Measurements from ENCODE around the gene YES1.

The YES1 gene

GRCh38 chr18:811892-812375 is at the start of gene YES1:
Gene YES1, minus strand, starts transcription at chr18:812242. Its CDS starts 55,415 bp downstream, at chr18:756827.
- TF ChIP-seq, protein P1, sequence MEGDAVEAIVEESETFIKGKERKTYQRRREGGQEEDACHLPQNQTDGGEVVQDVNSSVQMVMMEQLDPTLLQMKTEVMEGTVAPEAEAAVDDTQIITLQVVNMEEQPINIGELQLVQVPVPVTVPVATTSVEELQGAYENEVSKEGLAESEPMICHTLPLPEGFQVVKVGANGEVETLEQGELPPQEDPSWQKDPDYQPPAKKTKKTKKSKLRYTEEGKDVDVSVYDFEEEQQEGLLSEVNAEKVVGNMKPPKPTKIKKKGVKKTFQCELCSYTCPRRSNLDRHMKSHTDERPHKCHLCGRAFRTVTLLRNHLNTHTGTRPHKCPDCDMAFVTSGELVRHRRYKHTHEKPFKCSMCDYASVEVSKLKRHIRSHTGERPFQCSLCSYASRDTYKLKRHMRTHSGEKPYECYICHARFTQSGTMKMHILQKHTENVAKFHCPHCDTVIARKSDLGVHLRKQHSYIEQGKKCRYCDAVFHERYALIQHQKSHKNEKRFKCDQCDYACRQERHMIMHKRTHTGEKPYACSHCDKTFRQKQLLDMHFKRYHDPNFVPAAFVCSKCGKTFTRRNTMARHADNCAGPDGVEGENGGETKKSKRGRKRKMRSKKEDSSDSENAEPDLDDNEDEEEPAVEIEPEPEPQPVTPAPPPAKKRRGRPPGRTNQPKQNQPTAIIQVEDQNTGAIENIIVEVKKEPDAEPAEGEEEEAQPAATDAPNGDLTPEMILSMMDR (IDR thresholded peaks at IDR 0.05; ENCODE audit: insufficient read depth, low read length, poor library complexity, severe bottlenecking), result no peak
- DNase-seq (ENCODE audit: extremely low read depth, insufficient read length), result no peak
- Histone ChIP-seq H3K36me3 (ENCODE audit: control insufficient read depth, insufficient read depth, low read length) (no peaks in the 10 kb centered on the region), H3K4me3 (replicated peaks; ENCODE audit: low read depth, low read length) (peak within 1 kb of the TSS; percentile 76), H3K27me3 (replicated peaks; ENCODE audit: control insufficient read depth, insufficient read depth, low read length) (no peaks in the 10 kb centered on the region)

DNA sequence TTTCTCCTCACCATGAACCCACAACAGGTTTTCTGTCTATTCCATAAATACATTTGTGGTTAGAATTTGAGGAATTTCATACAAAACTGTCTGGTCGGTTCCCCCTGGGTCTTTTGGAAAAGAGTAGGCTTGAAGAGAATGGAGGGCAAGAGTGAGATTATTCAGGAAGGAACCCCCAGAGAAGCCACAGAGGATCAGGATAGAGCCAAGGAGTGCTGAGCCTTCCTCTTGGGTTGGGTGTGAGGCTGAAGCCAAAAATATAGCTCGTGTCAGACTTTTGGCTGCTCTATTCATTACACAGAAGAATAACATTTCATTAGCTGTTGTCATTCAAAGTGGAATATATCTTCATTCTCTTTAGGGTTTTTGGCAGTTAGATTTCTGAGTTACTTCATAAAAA is 45.9 kb upstream of the YES1 start:
- no peak for DNase-seq (ENCODE audit: extremely low read depth, insufficient read length)
- no peak overlapping the region for H3K4me3 ChIP-seq (replicated peaks; ENCODE audit: low read depth, low read length)
- H3K27me3 ChIP-seq (replicated peaks; ENCODE audit: control insufficient read depth, insufficient read depth, low read length), result no peaks in the 10 kb centered on the region; the same call in 1 of the 2 replicates
- TF ChIP-seq, protein P1 (IDR thresholded peaks at IDR 0.05; ENCODE audit: insufficient read depth, low read length, poor library complexity, severe bottlenecking), result no peak
- H3K36me3 ChIP-seq (ENCODE audit: control insufficient read depth, insufficient read depth, low read length), result no peaks in the 10 kb centered on the region

DNA sequence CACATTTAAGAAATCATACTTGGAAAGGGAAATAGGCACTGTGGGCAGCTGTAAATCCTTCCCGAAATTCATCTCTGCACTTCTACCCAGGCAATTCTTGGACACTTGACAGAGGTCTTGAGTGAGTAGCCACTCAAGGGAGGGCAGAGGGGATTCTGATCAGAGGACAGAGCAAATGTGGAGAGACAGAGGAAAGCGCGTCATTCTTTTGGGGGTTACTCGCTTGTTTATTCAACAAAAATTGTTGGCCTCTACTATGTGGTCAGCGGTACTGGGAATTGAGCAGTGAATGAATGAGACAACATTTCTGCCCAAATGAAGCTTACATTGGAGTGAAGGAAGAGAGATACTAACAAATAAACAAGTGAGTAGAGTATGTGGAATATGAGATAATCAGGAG is 41.4 kb upstream of the YES1 start:
- DNase-seq (ENCODE audit: extremely low read depth, insufficient read length), result no peak
- Histone ChIP-seq H3K27me3 (replicated peaks; ENCODE audit: control insufficient read depth, insufficient read depth, low read length) (no peaks in the 10 kb centered on the region), H3K36me3 (ENCODE audit: control insufficient read depth, insufficient read depth, low read length) (no peaks in the 10 kb centered on the region), H3K4me3 (replicated peaks; ENCODE audit: low read depth, low read length) (no peak overlapping the region)
- TF ChIP-seq, protein P1 (IDR thresholded peaks at IDR 0.05; ENCODE audit: insufficient read depth, low read length, poor library complexity, severe bottlenecking), result no peak

GRCh38 chr18:850960-851359 is 38.9 kb upstream of the YES1 start:
- Histone ChIP-seq H3K36me3 (ENCODE audit: control insufficient read depth, insufficient read depth, low read length) (no peaks in the 10 kb centered on the region), H3K27me3 (replicated peaks; ENCODE audit: control insufficient read depth, insufficient read depth, low read length) (no peaks in the 10 kb centered on the region), H3K4me3 (replicated peaks; ENCODE audit: low read depth, low read length) (no peak overlapping the region)
- no peak for DNase-seq (ENCODE audit: extremely low read depth, insufficient read length)
- TF ChIP-seq, protein P1 (IDR thresholded peaks at IDR 0.05; ENCODE audit: insufficient read depth, low read length, poor library complexity, severe bottlenecking), result no peak

DNA sequence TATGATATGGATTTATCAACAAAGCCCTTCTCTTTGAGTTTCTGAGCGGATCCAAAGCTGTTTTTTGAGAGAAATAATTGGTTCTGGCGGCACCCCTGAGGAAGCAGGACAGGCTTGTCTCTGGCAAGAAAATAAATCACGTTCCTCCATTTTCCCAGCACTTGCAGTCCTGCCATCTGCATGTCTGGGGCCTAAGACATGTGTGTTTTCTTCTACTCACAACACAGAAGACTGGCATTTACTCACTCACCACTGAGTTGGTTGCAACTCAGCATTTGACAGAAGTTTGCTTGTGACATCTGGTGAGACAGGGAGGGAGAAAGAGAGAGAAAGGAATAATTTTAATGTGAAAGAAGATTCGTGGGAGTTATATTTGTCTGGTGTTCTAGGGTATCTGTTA is 37.0 kb upstream of the YES1 start:
- no peaks in the 10 kb centered on the region for H3K36me3 ChIP-seq (ENCODE audit: control insufficient read depth, insufficient read depth, low read length)
- no peak for DNase-seq (ENCODE audit: extremely low read depth, insufficient read length)
- no peak overlapping the region for H3K4me3 ChIP-seq (replicated peaks; ENCODE audit: low read depth, low read length)
- H3K27me3 ChIP-seq (replicated peaks; ENCODE audit: control insufficient read depth, insufficient read depth, low read length), result no peaks in the 10 kb centered on the region
- TF ChIP-seq, protein P1 (IDR thresholded peaks at IDR 0.05; ENCODE audit: insufficient read depth, low read length, poor library complexity, severe bottlenecking), result no peak
